ENCODE results near the gene MAP4K1.

MAP4K1 gene

DNA sequence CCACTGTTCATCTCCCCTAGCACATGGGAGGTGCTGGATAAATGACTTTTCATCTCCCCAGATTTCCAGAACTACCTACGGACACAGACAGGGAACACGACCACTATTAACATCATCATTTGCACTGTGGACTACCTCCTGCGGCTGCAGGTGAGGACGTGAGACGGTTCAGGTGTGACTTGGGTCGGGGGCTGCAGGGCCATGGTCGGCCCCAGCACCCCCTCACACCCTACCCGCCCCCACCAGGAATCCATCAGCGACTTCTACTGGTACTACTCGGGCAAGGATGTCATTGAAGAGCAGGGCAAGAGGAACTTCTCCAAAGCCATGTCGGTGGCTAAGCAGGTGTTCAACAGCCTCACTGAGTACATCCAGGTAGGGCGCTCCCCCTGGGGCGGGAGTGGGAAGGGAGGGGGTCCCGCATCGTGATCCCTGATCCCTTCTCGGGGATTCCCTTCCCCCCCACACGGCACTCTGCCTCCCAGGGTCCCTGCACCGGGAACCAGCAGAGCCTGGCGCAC, 74.4 kb downstream of the MAP4K1 start:
- TF ChIP-seq, protein P1, sequence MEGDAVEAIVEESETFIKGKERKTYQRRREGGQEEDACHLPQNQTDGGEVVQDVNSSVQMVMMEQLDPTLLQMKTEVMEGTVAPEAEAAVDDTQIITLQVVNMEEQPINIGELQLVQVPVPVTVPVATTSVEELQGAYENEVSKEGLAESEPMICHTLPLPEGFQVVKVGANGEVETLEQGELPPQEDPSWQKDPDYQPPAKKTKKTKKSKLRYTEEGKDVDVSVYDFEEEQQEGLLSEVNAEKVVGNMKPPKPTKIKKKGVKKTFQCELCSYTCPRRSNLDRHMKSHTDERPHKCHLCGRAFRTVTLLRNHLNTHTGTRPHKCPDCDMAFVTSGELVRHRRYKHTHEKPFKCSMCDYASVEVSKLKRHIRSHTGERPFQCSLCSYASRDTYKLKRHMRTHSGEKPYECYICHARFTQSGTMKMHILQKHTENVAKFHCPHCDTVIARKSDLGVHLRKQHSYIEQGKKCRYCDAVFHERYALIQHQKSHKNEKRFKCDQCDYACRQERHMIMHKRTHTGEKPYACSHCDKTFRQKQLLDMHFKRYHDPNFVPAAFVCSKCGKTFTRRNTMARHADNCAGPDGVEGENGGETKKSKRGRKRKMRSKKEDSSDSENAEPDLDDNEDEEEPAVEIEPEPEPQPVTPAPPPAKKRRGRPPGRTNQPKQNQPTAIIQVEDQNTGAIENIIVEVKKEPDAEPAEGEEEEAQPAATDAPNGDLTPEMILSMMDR (IDR thresholded peaks at IDR 0.05; ENCODE audit: insufficient read depth, missing control alignments), result no peak
- FAIRE-seq, result no peak
- DNase-seq (ENCODE audit: insufficient read length, low spot score), result no peak

DNA sequence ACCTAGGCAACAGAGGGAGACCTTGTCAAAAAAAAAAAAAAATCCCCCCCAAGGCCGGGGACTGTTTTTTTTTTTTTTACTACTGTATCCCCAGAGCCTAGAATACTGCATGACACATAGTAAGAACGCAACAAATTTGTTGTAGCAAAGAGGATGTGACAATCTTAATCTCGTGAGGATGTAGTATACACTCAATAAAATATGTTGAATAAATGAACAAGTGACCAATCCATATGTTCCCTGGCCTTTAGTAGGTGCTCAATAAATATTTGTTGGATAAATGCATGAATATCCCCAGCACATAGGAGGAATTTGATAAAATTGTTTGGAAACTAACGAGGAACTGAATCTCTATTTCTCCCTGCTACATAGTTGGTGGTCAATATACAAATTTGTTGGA, 75.7 kb downstream of the MAP4K1 start:
- TF ChIP-seq, protein P1 (IDR thresholded peaks at IDR 0.05; ENCODE audit: insufficient read depth, missing control alignments), result no peak
- FAIRE-seq, result no peak
- DNase-seq (ENCODE audit: insufficient read length, low spot score), result no peak

DNA sequence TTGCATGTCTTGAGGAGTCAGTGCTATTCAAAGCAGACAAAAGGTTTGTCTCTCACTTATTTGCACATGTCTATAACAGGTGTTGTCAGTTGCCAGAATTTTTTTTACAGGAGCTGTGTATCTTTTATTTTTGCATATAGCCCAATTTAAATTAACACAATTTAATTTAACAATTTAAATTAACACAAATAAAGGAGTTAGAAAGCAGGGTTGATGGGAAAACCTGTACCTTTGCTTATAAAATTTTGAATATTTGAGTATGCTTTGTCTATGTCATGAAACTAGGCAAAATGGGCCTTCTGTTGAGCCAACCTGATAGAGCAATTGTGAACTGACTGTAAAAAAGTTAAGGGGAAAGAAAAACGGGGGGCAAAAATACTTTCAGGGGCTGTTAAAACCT, 78.0 kb downstream of the MAP4K1 start:
- FAIRE-seq (no peak), DNase-seq (ENCODE audit: insufficient read length, low spot score) (no peak)
- TF ChIP-seq, protein P1 (IDR thresholded peaks at IDR 0.05; ENCODE audit: insufficient read depth, missing control alignments), result no peak

DNA sequence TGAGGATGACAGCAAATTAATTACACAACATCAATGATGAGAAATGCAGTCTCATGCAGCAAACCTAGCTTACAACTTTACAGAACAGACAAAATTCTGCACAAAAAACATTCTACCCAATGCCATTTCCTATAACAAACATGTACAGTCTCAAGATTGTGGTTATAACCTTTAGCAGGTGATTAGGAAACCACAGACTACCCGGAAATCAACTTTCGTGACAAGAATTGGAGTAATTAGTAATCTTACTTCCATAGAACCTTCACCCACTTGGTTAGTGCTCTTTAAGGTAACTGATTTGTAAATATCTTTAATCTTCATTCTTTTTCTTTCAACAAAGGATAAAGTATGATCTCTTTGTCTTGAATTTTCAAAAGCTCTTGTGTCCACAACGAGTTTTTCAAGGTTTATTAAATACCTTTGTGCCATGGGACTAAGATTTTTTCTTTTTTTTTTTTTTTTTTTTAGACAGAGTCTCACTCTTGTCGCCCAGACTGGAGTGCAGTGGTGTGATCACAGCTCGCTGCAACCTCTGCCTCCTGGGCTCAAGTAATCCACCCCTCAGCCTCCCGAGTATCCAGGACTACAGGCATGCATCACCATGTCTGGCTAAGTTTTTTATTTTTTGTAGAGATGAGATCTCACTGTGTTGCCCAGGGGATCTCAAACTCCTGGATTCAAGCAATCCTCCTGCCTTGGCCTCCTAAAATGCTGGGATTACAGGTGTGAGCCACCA, 78.8 kb downstream of the MAP4K1 start:
- FAIRE-seq, result no peak
- DNase-seq (ENCODE audit: insufficient read length, low spot score), result no peak
- TF ChIP-seq, protein P1 (IDR thresholded peaks at IDR 0.05; ENCODE audit: insufficient read depth, missing control alignments), result no peak

DNA sequence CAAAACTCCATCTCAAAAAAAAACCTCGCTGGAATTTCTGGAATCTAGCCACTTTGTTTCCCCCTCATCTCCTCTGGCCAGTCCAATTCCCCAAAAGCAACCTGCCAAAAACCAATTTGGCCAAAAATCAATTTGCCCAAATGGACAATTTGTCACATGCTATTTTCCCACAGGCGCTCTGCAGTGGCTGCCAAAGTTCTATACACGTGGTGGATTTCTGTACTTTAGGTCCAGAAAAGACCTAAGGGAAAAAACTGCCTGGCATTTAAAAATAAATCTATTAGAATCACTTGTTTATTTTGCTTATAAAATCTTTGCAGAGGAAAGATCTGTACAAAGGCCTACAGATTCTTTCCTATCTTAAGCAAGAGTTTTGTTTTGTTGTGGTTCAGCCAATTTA, 79.4 kb downstream of the MAP4K1 start:
- no peak for FAIRE-seq
- TF ChIP-seq, protein P1 (IDR thresholded peaks at IDR 0.05; ENCODE audit: insufficient read depth, missing control alignments), result no peak
- no peak for DNase-seq (ENCODE audit: insufficient read length, low spot score)

Data from D721Med (cell line).